ENCODE data around the gene MRPL57.
"Not testable (repeated sequence)": the region's sequence is repeated elsewhere in the genome, so short reads cannot be mapped to it uniquely, and the experiment has no call there.

MRPL57 gene

DNA sequence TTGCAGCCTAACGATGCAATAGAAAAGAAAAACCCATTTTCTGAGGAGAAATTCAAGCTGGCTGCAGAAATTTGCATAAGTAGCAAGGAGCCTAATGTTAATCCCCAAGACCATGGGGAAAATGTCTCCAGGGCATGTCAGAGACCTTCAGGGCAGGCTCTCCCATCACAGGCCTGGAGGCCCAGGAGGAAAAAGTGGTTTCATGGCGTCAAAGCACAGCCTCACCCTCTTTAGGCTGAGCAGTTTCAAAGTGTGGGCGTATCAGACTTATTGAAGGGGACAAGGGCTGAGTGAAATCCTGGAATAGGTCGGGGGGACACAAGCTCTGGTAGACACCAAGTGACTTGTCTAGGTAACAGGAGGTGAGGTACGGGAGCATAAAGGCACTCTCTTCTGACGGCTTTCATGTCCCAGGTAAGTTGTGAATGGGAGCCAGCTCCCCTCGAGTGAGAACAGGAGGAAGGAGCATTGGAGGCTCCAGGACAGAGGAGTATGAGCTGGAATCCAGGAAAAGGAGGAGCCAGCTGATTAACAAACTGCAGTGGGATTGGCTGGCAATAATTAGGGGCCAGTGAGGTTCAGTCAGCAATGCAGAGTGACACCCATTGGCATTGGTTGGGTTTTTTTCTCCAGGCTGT, 35.8 kb downstream of the MRPL57 start:
- H3K36me3 ChIP-seq (ENCODE audit: insufficient read depth, low read length), result no peaks in the 10 kb centered on the region
- ATAC-seq (ENCODE audit: insufficient read depth, low read depth), result no peak

DNA sequence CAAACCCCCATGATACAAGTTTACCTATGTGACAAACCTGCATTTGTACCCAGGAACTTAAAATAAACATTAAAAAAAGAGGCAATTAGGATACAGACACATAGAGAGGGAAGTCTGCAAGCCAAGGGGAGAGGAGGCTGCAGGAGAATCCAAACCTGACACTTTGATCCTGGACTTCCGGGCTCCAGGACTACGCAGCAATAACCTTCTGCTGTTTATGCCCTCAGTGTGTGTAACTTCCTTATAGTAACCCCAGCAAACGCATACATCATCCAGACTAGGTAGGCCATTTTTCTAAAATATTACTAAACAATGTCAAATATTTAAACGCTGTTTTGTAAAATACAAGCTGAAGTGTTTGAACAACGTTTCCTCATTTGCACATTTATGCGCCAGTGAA, 39.0 kb downstream of the MRPL57 start:
- not testable (repeated sequence) for H2AFZ ChIP-seq (ENCODE audit: low read depth, low read length); H3K27me3 ChIP-seq (ENCODE audit: insufficient read depth, low read length, poor library complexity); ATAC-seq (ENCODE audit: insufficient read depth, low read depth); H3K4me2 ChIP-seq (ENCODE audit: insufficient read depth, low read length); H3K79me2 ChIP-seq (ENCODE audit: insufficient read depth, low read length); H4K20me1 ChIP-seq (ENCODE audit: insufficient read depth, low read length); DNase-seq; H3K9ac ChIP-seq (ENCODE audit: low read depth, low read length); H3K36me3 ChIP-seq (ENCODE audit: insufficient read depth, low read length); H3K4me3 ChIP-seq (ENCODE audit: low read depth in 1 of 2, low read length in 2 of 2); H3K9me3 ChIP-seq (ENCODE audit: insufficient read depth, low read length, severe bottlenecking)
- Histone ChIP-seq H3K27ac (ENCODE audit: low read length) (peak overlapping the region; percentile 86; the same call in 1 of the 2 replicates), H3K4me1 (ENCODE audit: insufficient read depth, low read length) (peaks cover 51% of the 10 kb centered on the region)

More for the DNA sequence above, 35.8 kb downstream of the MRPL57 start:
- Histone ChIP-seq H3K4me2 (ENCODE audit: insufficient read depth, low read length) (no peak overlapping the region), H3K9me3 (ENCODE audit: insufficient read depth, low read length, severe bottlenecking) (peaks cover 10% of the 10 kb centered on the region), H3K4me3 (ENCODE audit: low read depth in 1 of 2, low read length in 2 of 2) (no peak overlapping the region), H3K9ac (ENCODE audit: low read depth, low read length) (no peak overlapping the region), H4K20me1 (ENCODE audit: insufficient read depth, low read length) (no peaks in the 10 kb centered on the region), H3K4me1 (ENCODE audit: insufficient read depth, low read length) (peaks cover 19% of the 10 kb centered on the region), H2AFZ (ENCODE audit: low read depth, low read length) (no peak overlapping the region), H3K79me2 (ENCODE audit: insufficient read depth, low read length) (no peaks in the 10 kb centered on the region), H3K27ac (ENCODE audit: low read length) (peak overlapping the region; percentile 48), H3K27me3 (ENCODE audit: insufficient read depth, low read length, poor library complexity) (no peaks in the 10 kb centered on the region)
- DNase-seq, result no peak
- TF ChIP-seq CTCF (IDR thresholded peaks at IDR 0.05; ENCODE audit: borderline replicate concordance, extremely low read depth, low read length, poor library complexity, severe bottlenecking) (no peak), EZH2 (IDR thresholded peaks at IDR 0.05; ENCODE audit: borderline replicate concordance, low read depth, low read length, severe bottlenecking) (no peak)

GRCh38 chr13:21216332-21216731, 39.9 kb downstream of the MRPL57 start:
- DNase-seq, result no peak
- peak overlapping the region; percentile 60 for H2AFZ ChIP-seq (ENCODE audit: low read depth, low read length)

More at GRCh38 chr13:21216332-21216731, 39.9 kb downstream of the MRPL57 start:
- H3K79me2 ChIP-seq (ENCODE audit: insufficient read depth, low read length), result peaks cover 4% of the 10 kb centered on the region; the same call in 1 of the 2 replicates
- no peaks in the 10 kb centered on the region for H3K27me3 ChIP-seq (ENCODE audit: insufficient read depth, low read length, poor library complexity)
- H3K9me3 ChIP-seq (ENCODE audit: insufficient read depth, low read length, severe bottlenecking), result peaks cover 10% of the 10 kb centered on the region
- no peaks in the 10 kb centered on the region for H4K20me1 ChIP-seq (ENCODE audit: insufficient read depth, low read length)
- H3K4me2 ChIP-seq (ENCODE audit: insufficient read depth, low read length), result no peak overlapping the region
- H3K27ac ChIP-seq (ENCODE audit: low read length), result peak overlapping the region; percentile 86
- TF ChIP-seq CTCF (IDR thresholded peaks at IDR 0.05; ENCODE audit: borderline replicate concordance, extremely low read depth, low read length, poor library complexity, severe bottlenecking), result no peak
- no peak for TF ChIP-seq EZH2 (IDR thresholded peaks at IDR 0.05; ENCODE audit: borderline replicate concordance, low read depth, low read length, severe bottlenecking)
- H3K4me1 ChIP-seq (ENCODE audit: insufficient read depth, low read length), result peaks cover 60% of the 10 kb centered on the region
- no peaks in the 10 kb centered on the region for H3K36me3 ChIP-seq (ENCODE audit: insufficient read depth, low read length)
- peak overlapping the region; percentile 53; the same call in 1 of the 2 replicates for H3K9ac ChIP-seq (ENCODE audit: low read depth, low read length)
- no peak overlapping the region for H3K4me3 ChIP-seq (ENCODE audit: low read depth in 1 of 2, low read length in 2 of 2)
- ATAC-seq (ENCODE audit: insufficient read depth, low read depth), result no peak

All from DND-41 (cell line).